GM12878 (cell line): ENCODE results near the gene CCBE1.

Experiments used
- CREB1 ChIP-seq: IDR thresholded peaks from 2 replicates; pipeline ENCODE4 v1.6.1; 2012; ENCODE audit warnings: low read depth, mild to moderate bottlenecking, inconsistent platforms
- EGR1 ChIP-seq, 2 experiments: IDR thresholded peaks; 1 replicate in 1 of 2; 2 replicates in 1 of 2; pipeline ENCODE4 v1.6.1; 2011 to 2012; ENCODE audit warnings: low read depth in 2 of 2, low read length in 2 of 2, borderline replicate concordance in 1 of 2, mild to moderate bottlenecking in 1 of 2, moderate library complexity in 1 of 2
- HCFC1 ChIP-seq: fragments of 150-350 bp; IDR thresholded peaks from 2 replicates; pipeline ENCODE4 v1.6.1; 2014; ENCODE audit warnings: low read length
- MTA3 ChIP-seq: IDR thresholded peaks from 2 replicates; pipeline ENCODE4 v1.6.1; 2012; ENCODE audit warnings: low read length, inconsistent platforms, borderline replicate concordance
- POLR2A ChIP-seq: IDR thresholded peaks from 2 replicates; pipeline ENCODE4 v1.6.1; 2011; ENCODE audit warnings: low read depth, mild to moderate bottlenecking, low read length
- POLR2AphosphoS2 ChIP-seq: IDR thresholded peaks from 2 replicates; pipeline ENCODE4 v1.6.1; 2011; ENCODE audit warnings: low read depth, mild to moderate bottlenecking, low read length, improper control_type of control experiment, moderate library complexity
- POLR2AphosphoS5 ChIP-seq: IDR thresholded peaks from 2 replicates; pipeline ENCODE4 v1.6.1; 2011; ENCODE audit warnings: mild to moderate bottlenecking, low read length, inconsistent platforms
- RAD21 ChIP-seq: IDR thresholded peaks from 2 replicates; pipeline ENCODE4 v1.6.1; 2011; ENCODE audit warnings: mild to moderate bottlenecking, low read depth, low read length, moderate library complexity; ENCODE audit not compliant: insufficient read depth
- TAF1 ChIP-seq: IDR thresholded peaks from 2 replicates; pipeline ENCODE4 v1.6.1; 2011; ENCODE audit warnings: mild to moderate bottlenecking, low read depth, low read length, borderline replicate concordance
- USF2 ChIP-seq: IDR thresholded peaks from 2 replicates; pipeline ENCODE4 v1.6.1; 2011; ENCODE audit warnings: low read depth, low read length, improper control_type of control experiment, borderline replicate concordance
- ZNF274 ChIP-seq: IDR thresholded peaks from one replicate; pipeline ENCODE4 v1.8.0; 2011; ENCODE audit not compliant: insufficient read length, insufficient read depth
- TF ChIP-seq, protein P1 (sequence below): fragments of 450-650 bp; formaldehyde crosslinking; IDR thresholded peaks from 2 replicates; pipeline ENCODE4 v1.4.0; 2020; ENCODE audit warnings: mild to moderate bottlenecking, moderate library complexity
- TF ChIP-seq, protein P2 (sequence below), 3 experiments: IDR thresholded peaks in 2 of 3; conservative IDR thresholded peaks in 1 of 3; 2 replicates each; pipeline ENCODE4 v1.5.1; 2011; ENCODE audit warnings: low read depth in 3 of 3, low read length in 3 of 3, mild to moderate bottlenecking in 3 of 3, control low read depth in 2 of 3, moderate library complexity in 2 of 3, inconsistent platforms in 1 of 3, mixed read lengths in 1 of 3; ENCODE audit not compliant: control insufficient read depth in 2 of 3, insufficient read depth in 1 of 3; ENCODE audit errors: extremely low read depth in 1 of 3
- TF ChIP-seq, protein P3 (sequence below): IDR thresholded peaks from 2 replicates; pipeline ENCODE4 v1.6.1; 2012; ENCODE audit warnings: low read depth, low read length, improper control_type of control experiment

DNA sequence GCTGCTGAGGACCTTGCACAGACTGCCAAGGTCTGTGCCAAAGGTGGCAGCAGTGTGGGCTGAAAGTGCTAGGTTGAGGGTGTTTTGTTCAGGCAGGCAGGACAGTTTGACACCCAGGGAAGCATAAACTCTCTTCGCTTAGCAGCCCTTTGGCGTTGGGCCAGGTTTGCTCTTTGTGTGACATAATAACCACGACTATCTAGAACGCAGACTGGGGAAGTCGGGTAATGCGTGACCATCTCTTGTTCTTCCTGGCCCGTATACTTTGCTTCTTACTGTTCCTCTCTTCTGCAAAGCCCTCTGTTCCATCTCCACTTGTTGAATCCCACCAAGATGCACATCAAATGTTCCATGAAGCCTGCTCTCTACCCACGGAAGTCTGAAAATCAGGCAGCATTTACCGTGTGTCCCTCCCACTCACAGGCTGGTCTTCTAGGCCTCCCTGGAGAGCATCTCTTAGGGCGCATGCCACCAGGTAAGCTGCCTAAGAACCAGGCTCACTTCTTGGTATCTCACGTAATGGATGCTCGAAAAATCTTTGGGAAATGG is 241.4 kb downstream of the CCBE1 start:
- TF ChIP-seq POLR2A (no peak), CREB1 (no peak), TAF1 (no peak), HCFC1 (no peak), USF2 (no peak), POLR2AphosphoS5 (no peak), RAD21 (no peak), POLR2AphosphoS2 (no peak), EGR1 (IDR thresholded peaks at IDR 0.05; ENCODE audit: borderline replicate concordance in 1 of 2, low read depth in 2 of 2, low read length in 2 of 2) (no peak), MTA3 (no peak), ZNF274 (no peak)
- TF ChIP-seq, protein P1, sequence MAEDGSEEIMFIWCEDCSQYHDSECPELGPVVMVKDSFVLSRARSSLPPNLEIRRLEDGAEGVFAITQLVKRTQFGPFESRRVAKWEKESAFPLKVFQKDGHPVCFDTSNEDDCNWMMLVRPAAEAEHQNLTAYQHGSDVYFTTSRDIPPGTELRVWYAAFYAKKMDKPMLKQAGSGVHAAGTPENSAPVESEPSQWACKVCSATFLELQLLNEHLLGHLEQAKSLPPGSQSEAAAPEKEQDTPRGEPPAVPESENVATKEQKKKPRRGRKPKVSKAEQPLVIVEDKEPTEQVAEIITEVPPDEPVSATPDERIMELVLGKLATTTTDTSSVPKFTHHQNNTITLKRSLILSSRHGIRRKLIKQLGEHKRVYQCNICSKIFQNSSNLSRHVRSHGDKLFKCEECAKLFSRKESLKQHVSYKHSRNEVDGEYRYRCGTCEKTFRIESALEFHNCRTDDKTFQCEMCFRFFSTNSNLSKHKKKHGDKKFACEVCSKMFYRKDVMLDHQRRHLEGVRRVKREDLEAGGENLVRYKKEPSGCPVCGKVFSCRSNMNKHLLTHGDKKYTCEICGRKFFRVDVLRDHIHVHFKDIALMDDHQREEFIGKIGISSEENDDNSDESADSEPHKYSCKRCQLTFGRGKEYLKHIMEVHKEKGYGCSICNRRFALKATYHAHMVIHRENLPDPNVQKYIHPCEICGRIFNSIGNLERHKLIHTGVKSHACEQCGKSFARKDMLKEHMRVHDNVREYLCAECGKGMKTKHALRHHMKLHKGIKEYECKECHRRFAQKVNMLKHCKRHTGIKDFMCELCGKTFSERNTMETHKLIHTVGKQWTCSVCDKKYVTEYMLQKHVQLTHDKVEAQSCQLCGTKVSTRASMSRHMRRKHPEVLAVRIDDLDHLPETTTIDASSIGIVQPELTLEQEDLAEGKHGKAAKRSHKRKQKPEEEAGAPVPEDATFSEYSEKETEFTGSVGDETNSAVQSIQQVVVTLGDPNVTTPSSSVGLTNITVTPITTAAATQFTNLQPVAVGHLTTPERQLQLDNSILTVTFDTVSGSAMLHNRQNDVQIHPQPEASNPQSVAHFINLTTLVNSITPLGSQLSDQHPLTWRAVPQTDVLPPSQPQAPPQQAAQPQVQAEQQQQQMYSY (CRISPR knock-in tag) = no peak
- TF ChIP-seq, protein P2, sequence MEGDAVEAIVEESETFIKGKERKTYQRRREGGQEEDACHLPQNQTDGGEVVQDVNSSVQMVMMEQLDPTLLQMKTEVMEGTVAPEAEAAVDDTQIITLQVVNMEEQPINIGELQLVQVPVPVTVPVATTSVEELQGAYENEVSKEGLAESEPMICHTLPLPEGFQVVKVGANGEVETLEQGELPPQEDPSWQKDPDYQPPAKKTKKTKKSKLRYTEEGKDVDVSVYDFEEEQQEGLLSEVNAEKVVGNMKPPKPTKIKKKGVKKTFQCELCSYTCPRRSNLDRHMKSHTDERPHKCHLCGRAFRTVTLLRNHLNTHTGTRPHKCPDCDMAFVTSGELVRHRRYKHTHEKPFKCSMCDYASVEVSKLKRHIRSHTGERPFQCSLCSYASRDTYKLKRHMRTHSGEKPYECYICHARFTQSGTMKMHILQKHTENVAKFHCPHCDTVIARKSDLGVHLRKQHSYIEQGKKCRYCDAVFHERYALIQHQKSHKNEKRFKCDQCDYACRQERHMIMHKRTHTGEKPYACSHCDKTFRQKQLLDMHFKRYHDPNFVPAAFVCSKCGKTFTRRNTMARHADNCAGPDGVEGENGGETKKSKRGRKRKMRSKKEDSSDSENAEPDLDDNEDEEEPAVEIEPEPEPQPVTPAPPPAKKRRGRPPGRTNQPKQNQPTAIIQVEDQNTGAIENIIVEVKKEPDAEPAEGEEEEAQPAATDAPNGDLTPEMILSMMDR (IDR thresholded peaks at IDR 0.05 in 2 of 3, conservative IDR thresholded peaks at IDR 0.05 in 1 of 3; ENCODE audit: control insufficient read depth in 2 of 3, extremely low read depth in 1 of 3, insufficient read depth in 1 of 3, low read depth in 3 of 3, low read length in 3 of 3) = no peak
- TF ChIP-seq, protein P3, sequence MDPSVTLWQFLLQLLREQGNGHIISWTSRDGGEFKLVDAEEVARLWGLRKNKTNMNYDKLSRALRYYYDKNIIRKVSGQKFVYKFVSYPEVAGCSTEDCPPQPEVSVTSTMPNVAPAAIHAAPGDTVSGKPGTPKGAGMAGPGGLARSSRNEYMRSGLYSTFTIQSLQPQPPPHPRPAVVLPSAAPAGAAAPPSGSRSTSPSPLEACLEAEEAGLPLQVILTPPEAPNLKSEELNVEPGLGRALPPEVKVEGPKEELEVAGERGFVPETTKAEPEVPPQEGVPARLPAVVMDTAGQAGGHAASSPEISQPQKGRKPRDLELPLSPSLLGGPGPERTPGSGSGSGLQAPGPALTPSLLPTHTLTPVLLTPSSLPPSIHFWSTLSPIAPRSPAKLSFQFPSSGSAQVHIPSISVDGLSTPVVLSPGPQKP = no peak
